GDM1 (cell line): ENCODE measurements around the gene GRID1.

Source experiments
- DNase-seq: peaks from one replicate; lab custom pipeline; 2025; lab: John Stamatoyannopoulos, UW

GRID1 gene

GRCh38 chr10:86354761-86355540 is 11.6 kb downstream of the GRID1 start:
- no peak for DNase-seq

- DNase-seq, result no peak
These were observed 12.8 kb downstream of the GRID1 start for GRCh38 chr10:86353506-86354485.

- DNase-seq, result no peak
These were observed 15.7 kb downstream of the GRID1 start for GRCh38 chr10:86350897-86351296.

DNA sequence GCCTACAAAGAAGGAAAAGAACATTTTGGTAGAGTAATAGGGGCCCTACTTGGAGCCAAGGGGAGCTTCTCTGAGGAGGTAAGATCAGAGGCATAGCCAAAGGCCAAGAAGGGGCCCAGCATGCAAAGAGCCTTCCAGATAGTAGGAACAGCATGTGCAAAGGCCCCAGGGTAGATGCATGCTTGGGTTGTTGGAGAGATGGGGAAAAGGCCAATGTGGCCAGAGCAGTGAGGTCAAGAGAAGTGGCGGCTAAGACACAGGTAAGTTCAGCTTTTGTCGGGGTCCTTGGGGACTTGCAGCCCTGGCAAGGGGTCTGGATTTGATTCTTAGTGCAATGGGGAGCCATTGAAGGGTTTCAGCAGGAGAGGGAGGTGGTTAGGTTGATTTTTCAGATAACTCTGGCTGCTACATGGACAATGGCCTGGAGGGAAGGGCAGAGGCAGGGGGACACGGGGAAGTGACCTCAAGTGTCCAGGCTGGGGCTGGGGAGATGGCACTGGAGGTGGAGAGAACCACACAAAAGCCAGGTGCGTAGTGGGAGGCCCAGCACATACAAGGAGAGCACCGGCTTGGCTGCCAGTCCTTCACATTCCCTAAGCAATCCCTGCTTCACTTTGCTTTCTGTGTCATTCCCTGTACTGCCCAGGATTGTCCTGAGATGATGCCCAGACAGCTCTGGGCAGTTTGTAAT is 16.5 kb downstream of the GRID1 start:
- DNase-seq, result no peak

DNA sequence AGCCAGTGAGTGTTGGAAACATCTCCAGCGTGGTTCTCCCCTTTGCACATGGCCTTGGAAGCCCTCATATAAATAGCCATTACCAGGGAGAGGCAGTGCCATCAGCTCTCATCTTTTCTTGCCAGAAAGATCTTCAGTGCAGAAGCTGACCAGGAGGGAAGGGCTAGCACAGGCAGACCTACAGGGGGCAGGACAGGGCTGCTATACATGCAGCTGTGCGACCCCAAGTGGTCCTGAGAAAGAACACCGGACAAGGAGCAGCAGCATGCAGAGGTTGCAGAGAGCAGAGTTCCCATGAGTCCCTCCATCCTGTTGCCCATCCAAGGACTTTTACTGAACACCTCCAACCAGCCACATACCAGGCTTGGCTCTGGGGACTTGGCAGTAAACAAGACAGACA is 17.1 kb downstream of the GRID1 start:
- DNase-seq, result no peak

GRCh38 chr10:86348321-86349210 is 18.0 kb downstream of the GRID1 start:
- DNase-seq, result no peak

GRCh38 chr10:86347856-86348255 is 18.7 kb downstream of the GRID1 start:
- DNase-seq, result no peak

- no peak for DNase-seq
These were observed 19.6 kb downstream of the GRID1 start for GRCh38 chr10:86346799-86347665.

GRCh38 chr10:86345859-86346798 is 20.5 kb downstream of the GRID1 start:
- no peak for DNase-seq

DNA sequence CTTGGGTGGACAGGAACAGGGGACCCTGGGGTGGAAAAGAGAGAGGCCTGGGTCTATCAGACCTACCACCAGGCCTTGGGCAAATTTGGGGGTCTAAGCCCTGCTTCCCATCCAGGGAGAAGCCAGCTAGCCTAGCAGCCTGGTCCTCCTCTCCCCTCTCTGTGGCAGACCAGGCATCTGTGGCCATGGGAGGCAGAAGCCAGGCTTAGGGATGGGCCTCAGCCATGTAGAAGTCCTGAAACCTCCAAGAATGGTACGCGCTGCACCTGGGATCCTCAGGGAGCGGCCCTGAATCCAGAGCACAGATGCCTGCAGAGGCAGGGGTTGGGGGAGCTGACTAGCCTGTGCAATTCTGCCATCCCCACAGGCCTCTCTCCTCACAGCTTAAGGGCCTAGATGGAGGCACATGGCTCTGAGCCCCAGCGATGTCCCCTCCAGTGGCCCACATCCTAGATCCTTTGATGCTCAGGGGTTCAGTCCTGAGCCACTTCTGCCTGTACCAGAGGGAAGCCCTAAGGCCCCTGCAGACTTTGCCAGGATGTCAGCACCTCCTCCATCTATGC is 21.2 kb downstream of the GRID1 start:
- no peak for DNase-seq

DNA sequence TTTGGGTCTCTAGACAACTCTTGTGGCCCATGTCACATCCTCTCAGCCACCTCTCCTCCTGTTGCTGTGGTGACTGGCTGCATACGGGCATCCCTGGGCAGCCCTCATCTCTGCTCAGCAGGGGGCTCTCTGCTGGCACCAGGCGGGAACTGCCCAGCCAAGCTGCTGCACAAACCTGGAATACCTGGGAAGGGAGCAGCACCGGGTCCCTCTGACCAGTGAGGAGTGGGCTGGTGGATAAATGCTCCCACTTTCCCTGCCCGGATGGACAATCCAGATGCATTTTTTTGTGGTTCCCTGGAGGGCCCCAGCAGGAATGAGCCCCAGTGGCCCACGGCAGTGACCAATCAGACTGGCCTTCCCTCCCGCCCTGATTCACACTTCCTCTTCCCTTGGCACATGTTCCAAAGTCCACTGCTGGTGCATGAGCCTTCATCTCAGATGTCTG is 21.9 kb downstream of the GRID1 start:
- no peak for DNase-seq

- DNase-seq, result no peak
These were observed 22.3 kb downstream of the GRID1 start for GRCh38 chr10:86344281-86344680.

DNA sequence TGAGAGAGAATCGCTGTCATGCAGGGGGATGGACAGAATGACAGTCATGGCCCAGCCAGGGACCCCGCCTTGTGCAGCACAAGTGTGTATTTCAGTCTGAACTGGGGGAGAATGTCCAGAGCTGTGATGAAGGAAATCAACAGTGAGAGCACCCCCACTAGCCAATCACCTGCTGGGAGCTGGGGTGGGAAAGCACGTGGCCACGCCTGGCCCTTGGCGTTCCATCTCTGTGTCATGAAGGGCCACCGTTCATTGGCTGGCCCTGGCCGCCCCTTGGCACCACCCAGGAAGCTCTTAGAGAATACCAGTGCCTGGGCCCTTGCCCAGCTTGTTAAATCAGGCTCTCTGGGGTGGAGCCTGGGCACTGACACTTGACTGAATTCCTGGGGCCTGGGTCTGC is 22.8 kb downstream of the GRID1 start:
- DNase-seq, result no peak

- DNase-seq, result no peak
These were observed 24.3 kb downstream of the GRID1 start for GRCh38 chr10:86342111-86342863.

DNA sequence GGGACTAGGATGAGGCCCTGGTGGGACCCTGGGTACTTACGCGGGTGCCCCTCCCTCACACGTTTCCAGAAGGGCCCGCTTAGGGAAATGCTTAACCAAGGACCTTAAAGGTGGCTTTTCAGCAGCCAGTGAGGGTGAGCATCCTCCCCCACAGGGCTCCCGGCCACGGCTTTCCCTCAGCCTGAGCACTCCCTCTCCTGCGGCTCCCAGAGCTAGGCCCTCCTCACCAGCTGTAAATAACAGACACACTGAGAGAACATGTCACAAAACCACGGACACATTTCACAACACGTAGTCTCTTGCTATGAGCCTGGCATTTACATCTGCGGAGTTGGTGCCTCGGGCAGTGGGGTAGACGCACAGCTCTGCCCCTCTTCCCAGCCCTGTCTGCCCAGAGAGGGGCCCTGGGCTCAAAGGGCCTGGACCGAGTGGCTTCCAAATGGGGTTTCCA is 25.2 kb downstream of the GRID1 start:
- DNase-seq, result no peak

DNA sequence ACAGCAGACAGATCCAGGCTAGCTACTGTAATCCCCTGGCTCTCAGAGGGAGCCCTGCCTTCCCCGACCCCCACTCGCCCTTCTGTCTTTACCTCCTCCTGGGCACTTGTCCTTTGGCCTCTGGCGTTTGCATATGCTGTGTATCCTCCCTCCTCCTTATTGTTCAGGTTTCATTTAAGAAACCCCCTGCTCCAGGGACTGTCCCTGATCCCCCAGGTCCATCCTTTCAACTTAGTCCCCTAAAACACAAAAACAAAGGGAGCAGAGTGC is 25.7 kb downstream of the GRID1 start:
- DNase-seq, result no peak

DNA sequence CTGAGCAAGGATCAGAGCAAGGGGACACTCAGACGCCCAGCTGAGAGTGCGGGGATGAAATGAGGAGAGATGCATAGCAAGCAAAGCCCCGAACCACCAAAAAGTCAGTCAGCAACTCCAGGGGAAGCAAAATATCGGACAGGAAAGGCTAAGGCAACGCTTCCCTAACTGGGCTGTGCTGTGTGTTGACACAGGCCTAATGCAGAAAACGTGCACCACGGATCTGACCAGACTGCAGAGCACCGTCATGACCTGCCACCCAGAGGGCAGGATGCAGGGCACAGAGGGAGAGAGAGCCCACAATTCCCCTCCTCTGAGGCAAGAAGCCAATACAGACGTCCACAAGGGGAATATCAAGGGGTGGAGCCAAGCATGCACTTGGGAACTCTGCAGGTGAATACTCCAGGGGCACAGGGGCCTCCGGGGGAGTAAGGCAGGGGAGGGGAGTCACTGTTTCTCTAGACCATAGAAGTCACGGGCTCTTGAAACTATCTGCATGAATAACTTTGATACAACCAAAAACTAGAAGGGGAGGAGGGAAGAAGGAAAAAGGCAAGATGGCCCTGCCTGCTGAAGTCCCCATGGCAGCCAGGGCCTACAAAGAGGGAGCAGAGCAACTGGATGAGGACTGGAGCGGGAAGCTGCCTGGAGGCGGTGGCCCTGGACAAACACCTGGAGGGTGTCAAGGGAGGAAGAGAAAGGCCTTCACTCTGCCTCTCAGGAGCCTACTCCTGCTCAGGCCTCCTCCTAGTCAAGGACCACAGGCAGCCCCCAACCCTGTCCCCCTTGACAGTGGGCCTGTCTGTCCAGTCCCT is 26.2 kb downstream of the GRID1 start:
- no peak for DNase-seq
